Measurements from ENCODE around the gene PRKD3. TPM values are rescaled to one million over a fixed set of nuclear protein-coding genes. Genes with fewer than 3 reads are reported as not detected.
A peak's percentile ranks its signal among the peaks of the same experiment; 100 is the strongest.

Gene PRKD3
- total and polyA plus RNA-seq, 2 donors (not counting 3 experiments of a cell fraction or from before 2014, with no cell fraction given): 14.9 to 47.3 TPM

DNA sequence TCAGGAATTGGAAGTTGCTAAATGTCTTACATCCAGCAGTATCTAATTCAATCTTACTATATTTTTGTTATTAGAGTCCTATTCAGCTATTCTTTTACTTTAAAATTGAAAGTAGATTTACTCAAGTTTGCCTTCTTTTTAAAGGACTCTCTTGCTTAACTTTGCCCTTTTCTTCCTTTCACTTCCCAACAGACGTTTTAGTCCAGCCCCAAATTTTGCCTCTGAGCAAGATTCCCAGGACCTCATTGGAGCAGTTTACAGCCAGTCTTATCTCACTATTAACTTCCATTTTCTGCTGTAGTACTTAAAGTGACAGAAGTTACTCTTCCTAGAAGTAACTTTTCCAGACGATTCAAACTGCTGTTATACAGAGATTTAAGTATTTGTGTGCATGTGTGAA is 1.7 kb upstream of the PRKD3 start:
- no peak for FAIRE-seq
- intact Hi-C loops (cut with micrococcal nuclease): loop anchor here (10.0 kb wide), 1 partner anchor 329 kb away; no protein-coding TSS in a partner anchor
- CTCF ChIA-PET: interaction anchor here (1.3 to 1.6 kb wide), 3 partner anchors 13 to 70 kb away, joined by 3 to 5 read pairs (median 3); no protein-coding TSS in a partner anchor

DNA sequence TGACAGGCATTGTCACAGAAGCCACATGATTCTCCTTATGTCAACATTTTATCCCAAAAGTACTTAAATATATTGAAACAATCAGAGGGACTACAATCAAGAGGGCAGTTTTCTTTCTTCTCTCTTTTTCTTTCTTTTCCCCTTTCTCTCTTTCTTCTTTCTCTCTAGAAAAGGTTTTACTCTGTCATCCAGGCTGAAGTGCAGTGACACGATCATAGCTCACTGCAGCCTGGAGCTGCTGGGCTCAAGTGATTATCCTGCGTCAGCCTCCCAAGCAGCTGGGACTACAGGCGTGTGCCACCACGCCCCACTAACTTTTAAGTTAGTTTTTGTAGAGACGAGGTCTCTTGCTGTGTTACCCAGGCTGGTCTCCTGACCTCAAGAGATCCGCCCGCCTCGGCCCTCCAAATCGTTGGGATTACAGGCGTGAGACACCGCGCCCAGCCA is 1.0 kb upstream of the PRKD3 start:
- H3K79me2 ChIP-seq (ENCODE audit: control insufficient read depth, insufficient read depth, low read length): peaks cover 36% of the 10 kb centered on the region
- H3K36me3 ChIP-seq (ENCODE audit: control insufficient read depth in 2 of 2, extremely low read depth in 1 of 2, insufficient read depth in 2 of 2, low read length in 2 of 2): no peaks in the 10 kb centered on the region
- BruUV-seq (replicated peaks): no TSS peak
- peak overlapping the region; percentile 36 for H2AFZ ChIP-seq (ENCODE audit: low read depth, low read length)
- H3K4me2 ChIP-seq (ENCODE audit: insufficient read depth, low read length): peak overlapping the region; percentile 54
- H3K27me3 ChIP-seq (ENCODE audit: control insufficient read depth in 2 of 2, insufficient read depth in 2 of 2, low read length in 2 of 2): no peaks in the 10 kb centered on the region
- ChIA-PET POLR2A (interaction anchor here (0.9 to 1.3 kb wide), 2 partner anchors 18 to 43 kb away, joined by 3 read pairs; no protein-coding TSS in a partner anchor), CTCF (interaction anchor here (0.9 to 1.6 kb wide), 5 partner anchors 11 to 949 kb away, joined by 3 to 5 read pairs (median 3); no protein-coding TSS in a partner anchor)
- H3K9ac ChIP-seq (replicated peaks; ENCODE audit: extremely low read depth, insufficient read depth, low read length): no peak overlapping the region
- TF ChIP-seq GATA2 (IDR thresholded peaks at IDR 0.05; ENCODE audit: insufficient read depth, insufficient read length, low read depth, low read length): no peak
- intact Hi-C loops (cut with micrococcal nuclease): loop anchor here (2.0 to 10.0 kb wide), 2 partner anchors 65 to 329 kb away; no protein-coding TSS in a partner anchor
- FAIRE-seq (no peak), DNase-seq (ENCODE audit: low read depth, low spot score) (no peak)
- H3K4me3 ChIP-seq (replicated peaks in 1 of 3; ENCODE audit: insufficient read depth in 1 of 3, low read depth in 1 of 3, low read length in 3 of 3): peak overlapping the region in 2 of 3 experiments; percentile 29 to 99
- no peaks in the 10 kb centered on the region for H3K9me3 ChIP-seq (replicated peaks; ENCODE audit: control insufficient read depth, insufficient read depth, low read length)
- peaks cover 2% of the 10 kb centered on the region for H4K20me1 ChIP-seq (replicated peaks; ENCODE audit: control insufficient read depth, extremely low read depth, insufficient read depth, low read length)
- H3K27ac ChIP-seq (ENCODE audit: insufficient read depth, low read depth, low read length): no peak overlapping the region
- H3K9me1 ChIP-seq (replicated peaks; ENCODE audit: control insufficient read depth, extremely low read depth, insufficient read depth, low read length): no peaks in the 10 kb centered on the region
- H3K4me1 ChIP-seq (ENCODE audit: control insufficient read depth, extremely low read depth, insufficient read depth, low read length): peaks cover 27% of the 10 kb centered on the region
- dilution Hi-C loops (cut with MboI; ENCODE audit: extremely low pct_ligation_motif_present, low sequenced_read_pairs): no loop called here

More for the DNA sequence above, 1.7 kb upstream of the PRKD3 start:
- no peaks in the 10 kb centered on the region for H3K9me1 ChIP-seq (replicated peaks; ENCODE audit: control insufficient read depth, extremely low read depth, insufficient read depth, low read length)
- H3K79me2 ChIP-seq (ENCODE audit: control insufficient read depth, insufficient read depth, low read length): peaks cover 30% of the 10 kb centered on the region
- POLR2A ChIA-PET: no interaction called here
- no peaks in the 10 kb centered on the region for H4K20me1 ChIP-seq (replicated peaks; ENCODE audit: control insufficient read depth, extremely low read depth, insufficient read depth, low read length)
- H3K4me1 ChIP-seq (ENCODE audit: control insufficient read depth, extremely low read depth, insufficient read depth, low read length): peaks cover 27% of the 10 kb centered on the region
- H3K36me3 ChIP-seq (ENCODE audit: control insufficient read depth in 2 of 2, extremely low read depth in 1 of 2, insufficient read depth in 2 of 2, low read length in 2 of 2): no peaks in the 10 kb centered on the region
- DNase-seq (ENCODE audit: low read depth, low spot score): peak; percentile 57
- TF ChIP-seq GATA2 (IDR thresholded peaks at IDR 0.05; ENCODE audit: insufficient read depth, insufficient read length, low read depth, low read length): no peak
- no peak overlapping the region for H2AFZ ChIP-seq (ENCODE audit: low read depth, low read length)
- no TSS peak for BruUV-seq (replicated peaks)
- H3K27me3 ChIP-seq (ENCODE audit: control insufficient read depth in 2 of 2, insufficient read depth in 2 of 2, low read length in 2 of 2): no peaks in the 10 kb centered on the region
- peak overlapping the region; percentile 60 for H3K4me2 ChIP-seq (ENCODE audit: insufficient read depth, low read length)
- H3K4me3 ChIP-seq (replicated peaks in 1 of 3; ENCODE audit: insufficient read depth in 1 of 3, low read depth in 1 of 3, low read length in 3 of 3): no peak overlapping the region
- dilution Hi-C loops (cut with MboI; ENCODE audit: extremely low pct_ligation_motif_present, low sequenced_read_pairs): no loop called here
- no peak overlapping the region for H3K9ac ChIP-seq (replicated peaks; ENCODE audit: extremely low read depth, insufficient read depth, low read length)
- H3K9me3 ChIP-seq (replicated peaks; ENCODE audit: control insufficient read depth, insufficient read depth, low read length): no peaks in the 10 kb centered on the region
- no peak overlapping the region for H3K27ac ChIP-seq (ENCODE audit: insufficient read depth, low read depth, low read length)
